Esophagus squamous epithelium (tissue), 5 donors: ENCODE data around the gene GPR143. TPM values are rescaled to one million over a fixed set of nuclear protein-coding genes. Genes with fewer than 3 reads are reported as not detected.
A peak's percentile ranks its signal among the peaks of the same experiment; 100 is the strongest.
"Not testable (repeated sequence)": the region's sequence is repeated elsewhere in the genome, so short reads cannot be mapped to it uniquely, and the experiment has no call there.

Source experiments
- DNase-seq: peaks from one replicate; lab custom pipeline; 2025; lab: John Stamatoyannopoulos, UW
- H3K27ac ChIP-seq, 4 donors: fragments of 200-600 bp; sonication (generic); one replicate each; pipeline ENCODE4 v1.5.1; 2016 to 2019; ENCODE audit warnings: mild to moderate bottlenecking in 1 of 4
- H3K27me3 ChIP-seq, 4 donors: fragments of 200-600 bp; sonication (generic); 1 replicate in 3 of 4; 2 replicates in 1 of 4; pipeline versions ENCODE4 v1.5.1 to v1.6.0; 2017 to 2021; ENCODE audit warnings: antibody characterized with exemption in 1 of 4
- H3K36me3 ChIP-seq, 3 donors: fragments of 200-600 bp; sonication (generic); one replicate each; pipeline ENCODE4 v1.5.1; 2016 to 2019
- H3K4me1 ChIP-seq, 3 donors: fragments of 200-600 bp; sonication (generic); one replicate each; pipeline ENCODE4 v1.5.1; 2017 to 2019
- H3K4me3 ChIP-seq, 4 donors: fragments of 200-600 bp; sonication (generic); 1 replicate in 3 of 4; 2 replicates in 1 of 4; pipeline ENCODE4 v1.5.1; 2016 to 2019; ENCODE audit warnings: mild to moderate bottlenecking in 2 of 4, moderate library complexity in 1 of 4
- H3K9me3 ChIP-seq, 3 donors: fragments of 200-600 bp; sonication (generic); one replicate each; pipeline ENCODE4 v1.5.1; 2016 to 2019
- CTCF ChIP-seq, 6 experiments: fragments of 450-650 bp in 4 of 6; fragments of 200-600 bp in 2 of 6; sonication (generic) in 2 of 6; IDR thresholded peaks; one replicate each; pipeline ENCODE4 v1.5.1; 2016 to 2019; ENCODE audit warnings: antibody characterized with exemption in 6 of 6, mild to moderate bottlenecking in 4 of 6, moderate library complexity in 4 of 6
- POLR2A ChIP-seq, 4 donors: fragments of 450-650 bp; IDR thresholded peaks; one replicate each; pipeline ENCODE4 v1.6.1; 2017; ENCODE audit warnings: antibody characterized with exemption in 4 of 4, mild to moderate bottlenecking in 4 of 4, moderate library complexity in 3 of 4
- WGBS, 2 donors: methylation state at CpG; one replicate each; pipeline ENCODE4 v1.1.5; 2018; 5-methylcytosine and 5-hydroxymethylcytosine counted together
- intact Hi-C: fragments of 100-400 bp; cut with DNase I; formaldehyde crosslinking; loops from one replicate; pipeline ENCODE4 v1.15.0; 2022
- total RNA-seq, 4 donors: library from RNA; depleted of rRNA; stranded (reverse); fragments of >200 nt; gene quantifications; one replicate each; pipeline ENCODE4 v1.1.0, GENCODE V29; 2016
- donor health status: DM: yes; HTN: yes; CAD: no.

GPR143 gene
- 1 to 10 TPM in 3 of 4 donors, under 1 TPM in 1; 0.68 to 3.9 (median 1.8) TPM for total RNA-seq

GRCh38 chrX:9765737-9766097 lies at the start of gene GPR143:
Gene GPR143, minus strand, starts transcription at chrX:9765847. Its CDS starts 30 bp downstream, at chrX:9765817.
- Histone ChIP-seq H3K27ac (no peak within 1 kb of the TSS), H3K36me3 (no peaks in the 10 kb centered on the region), H3K9me3 (no peaks in the 10 kb centered on the region), H3K27me3 (peaks cover 0 to 9% (median 0%) of the 10 kb centered on the region in 4 donors), H3K4me1 (peaks cover 0 to 8% (median 0%) of the 10 kb centered on the region in 3 donors), H3K4me3 (peak within 1 kb of the TSS in 2 of 4 donors; percentile 3 to 24)
- no peak for DNase-seq
- no peak for TF ChIP-seq CTCF (IDR thresholded peaks at IDR 0.05)
- no peak for TF ChIP-seq POLR2A (IDR thresholded peaks at IDR 0.05)
- 20 to 60% methylated on average over 1 to 2 of the region's 26 CpGs for WGBS, 2 donors
- intact Hi-C loops, result no loop called here

GRCh38 chrX:9811086-9811485 lies 45.4 kb upstream of the GPR143 start:
- H3K27me3 ChIP-seq, H3K36me3 ChIP-seq, DNase-seq, H3K9me3 ChIP-seq, intact Hi-C loops, H3K27ac ChIP-seq, H3K4me3 ChIP-seq: not testable (repeated sequence)
- 100% methylated on average over 2 of the region's 3 CpGs; no CpG with 5 or more reads in 1 of the 2 donors for WGBS, 2 donors
- H3K4me1 ChIP-seq, result peaks cover 0 to 17% (median 0%) of the 10 kb centered on the region in 3 donors

- H3K4me1 ChIP-seq, result peaks cover 0 to 17% (median 0%) of the 10 kb centered on the region in 3 donors
- H3K27me3 ChIP-seq, H3K36me3 ChIP-seq, H3K27ac ChIP-seq, DNase-seq, intact Hi-C loops, H3K4me3 ChIP-seq, H3K9me3 ChIP-seq: not testable (repeated sequence)
- 84 to 100% methylated on average over 1 to 3 of the region's 5 CpGs for WGBS, 2 donors
These were observed 44.2 kb upstream of the GPR143 start for GRCh38 chrX:9809876-9810275.

GRCh38 chrX:9807355-9808182 lies 41.9 kb upstream of the GPR143 start:
- Histone ChIP-seq H3K27ac (peak overlapping the region; percentile 42 to 79 (median 57)), H3K4me1 (peaks cover 0 to 17% (median 0%) of the 10 kb centered on the region in 3 donors), H3K4me3 (no peak overlapping the region), H3K27me3 (no peaks in the 10 kb centered on the region), H3K9me3 (no peaks in the 10 kb centered on the region), H3K36me3 (no peaks in the 10 kb centered on the region)
- TF ChIP-seq POLR2A (IDR thresholded peaks at IDR 0.05) (no peak), CTCF (IDR thresholded peaks at IDR 0.05) (no peak)
- 73% methylated on average over 10 of the region's 14 CpGs; no CpG with 5 or more reads in 1 of the 2 donors for WGBS, 2 donors
- intact Hi-C loops, result no loop called here
- no peak for DNase-seq

GRCh38 chrX:9805956-9806355 lies 40.3 kb upstream of the GPR143 start:
- Histone ChIP-seq H3K27me3 (no peaks in the 10 kb centered on the region), H3K36me3 (no peaks in the 10 kb centered on the region), H3K27ac (no peak overlapping the region), H3K4me1 (peaks cover 0 to 17% (median 0%) of the 10 kb centered on the region in 3 donors), H3K4me3 (no peak overlapping the region), H3K9me3 (peaks cover 0 to under 1% (median 0%) of the 10 kb centered on the region in 3 donors)
- DNase-seq, result no peak
- intact Hi-C loops, result no loop called here
- TF ChIP-seq CTCF (IDR thresholded peaks at IDR 0.05), result no peak
- TF ChIP-seq POLR2A (IDR thresholded peaks at IDR 0.05), result no peak
- WGBS, 2 donors, result 90 to 94% methylated on average over 6 to 7 of the region's 7 CpGs

- no peaks in the 10 kb centered on the region for H3K27me3 ChIP-seq
- no peak for DNase-seq
- H3K4me3 ChIP-seq, result no peak overlapping the region
- H3K27ac ChIP-seq, result no peak overlapping the region
- 68 to 94% methylated on average over 3 of the region's 5 CpGs for WGBS, 2 donors
- H3K36me3 ChIP-seq, result no peaks in the 10 kb centered on the region
- peaks cover 0 to 17% (median 0%) of the 10 kb centered on the region in 3 donors for H3K4me1 ChIP-seq
- intact Hi-C loops, result no loop called here
- H3K9me3 ChIP-seq, result peaks cover 0 to 10% (median 0%) of the 10 kb centered on the region in 3 donors
- TF ChIP-seq POLR2A (IDR thresholded peaks at IDR 0.05), result no peak
- no peak for TF ChIP-seq CTCF (IDR thresholded peaks at IDR 0.05)
These were observed 38.8 kb upstream of the GPR143 start for GRCh38 chrX:9804444-9804843.
